GM13977 (cell line): ENCODE data around the gene ZNF256.

Experiments
- DNase-seq: peaks from one replicate; pipeline ENCODE4 v3.0.0; 2012; ENCODE audit warnings: low spot score
- in situ Hi-C: fragments of 300-500 bp; cut with MboI; formaldehyde crosslinking; loops from one replicate; pipeline ENCODE4 v1.12.0; 2022; ENCODE audit warnings: low sequenced_read_pairs, low pct_unique_long_range_greater_than_20kb, mixed read lengths, inconsistent platforms; ENCODE audit not compliant: unreplicated experiment
- TF ChIP-seq, protein P1 (sequence below): IDR thresholded peaks from 2 replicates; pipeline ENCODE4 v1.5.1; 2012; ENCODE audit warnings: mild to moderate bottlenecking, control low read depth; ENCODE audit not compliant: insufficient read depth; ENCODE audit errors: extremely low read depth, missing control alignments

Gene ZNF256

DNA sequence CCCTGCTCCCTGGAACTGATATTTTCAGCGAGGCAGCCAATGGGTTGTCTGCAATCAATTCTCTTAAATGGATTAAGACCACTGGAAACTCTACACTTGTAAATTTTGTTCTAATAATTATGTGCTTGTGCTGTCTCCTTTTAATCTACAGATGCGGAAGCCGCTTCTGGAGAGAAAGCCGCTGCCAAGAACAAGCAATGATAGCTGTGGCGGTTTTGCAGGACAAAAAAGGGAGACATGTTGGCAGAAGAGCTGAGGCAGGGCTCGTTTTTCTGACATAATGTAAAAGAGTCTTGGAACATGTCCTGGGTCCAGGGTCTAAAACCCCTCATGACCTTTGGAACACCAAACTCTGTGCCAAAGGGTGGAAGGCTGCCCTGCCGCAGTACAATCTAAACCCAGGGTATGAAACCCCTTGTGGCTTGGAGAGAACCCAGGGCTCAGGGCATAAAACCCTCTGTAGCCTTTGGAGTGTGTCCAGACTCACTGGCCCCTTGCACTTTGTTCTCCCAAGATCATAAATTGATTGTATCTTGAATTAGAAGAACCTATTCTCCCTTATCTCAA lies 43.8 kb downstream of the ZNF256 start:
- in situ Hi-C loops, result no loop called here
- TF ChIP-seq, protein P1, sequence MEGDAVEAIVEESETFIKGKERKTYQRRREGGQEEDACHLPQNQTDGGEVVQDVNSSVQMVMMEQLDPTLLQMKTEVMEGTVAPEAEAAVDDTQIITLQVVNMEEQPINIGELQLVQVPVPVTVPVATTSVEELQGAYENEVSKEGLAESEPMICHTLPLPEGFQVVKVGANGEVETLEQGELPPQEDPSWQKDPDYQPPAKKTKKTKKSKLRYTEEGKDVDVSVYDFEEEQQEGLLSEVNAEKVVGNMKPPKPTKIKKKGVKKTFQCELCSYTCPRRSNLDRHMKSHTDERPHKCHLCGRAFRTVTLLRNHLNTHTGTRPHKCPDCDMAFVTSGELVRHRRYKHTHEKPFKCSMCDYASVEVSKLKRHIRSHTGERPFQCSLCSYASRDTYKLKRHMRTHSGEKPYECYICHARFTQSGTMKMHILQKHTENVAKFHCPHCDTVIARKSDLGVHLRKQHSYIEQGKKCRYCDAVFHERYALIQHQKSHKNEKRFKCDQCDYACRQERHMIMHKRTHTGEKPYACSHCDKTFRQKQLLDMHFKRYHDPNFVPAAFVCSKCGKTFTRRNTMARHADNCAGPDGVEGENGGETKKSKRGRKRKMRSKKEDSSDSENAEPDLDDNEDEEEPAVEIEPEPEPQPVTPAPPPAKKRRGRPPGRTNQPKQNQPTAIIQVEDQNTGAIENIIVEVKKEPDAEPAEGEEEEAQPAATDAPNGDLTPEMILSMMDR, result peak; percentile 16

GRCh38 chr19:57900311-57900710 lies 47.2 kb downstream of the ZNF256 start:
- in situ Hi-C loops, result no loop called here
- no peak for DNase-seq
- TF ChIP-seq, protein P1, result no peak

More for the DNA sequence above, 43.8 kb downstream of the ZNF256 start:
- DNase-seq, result no peak
